ENCODE results near the gene JDP2.

Gene JDP2

DNA sequence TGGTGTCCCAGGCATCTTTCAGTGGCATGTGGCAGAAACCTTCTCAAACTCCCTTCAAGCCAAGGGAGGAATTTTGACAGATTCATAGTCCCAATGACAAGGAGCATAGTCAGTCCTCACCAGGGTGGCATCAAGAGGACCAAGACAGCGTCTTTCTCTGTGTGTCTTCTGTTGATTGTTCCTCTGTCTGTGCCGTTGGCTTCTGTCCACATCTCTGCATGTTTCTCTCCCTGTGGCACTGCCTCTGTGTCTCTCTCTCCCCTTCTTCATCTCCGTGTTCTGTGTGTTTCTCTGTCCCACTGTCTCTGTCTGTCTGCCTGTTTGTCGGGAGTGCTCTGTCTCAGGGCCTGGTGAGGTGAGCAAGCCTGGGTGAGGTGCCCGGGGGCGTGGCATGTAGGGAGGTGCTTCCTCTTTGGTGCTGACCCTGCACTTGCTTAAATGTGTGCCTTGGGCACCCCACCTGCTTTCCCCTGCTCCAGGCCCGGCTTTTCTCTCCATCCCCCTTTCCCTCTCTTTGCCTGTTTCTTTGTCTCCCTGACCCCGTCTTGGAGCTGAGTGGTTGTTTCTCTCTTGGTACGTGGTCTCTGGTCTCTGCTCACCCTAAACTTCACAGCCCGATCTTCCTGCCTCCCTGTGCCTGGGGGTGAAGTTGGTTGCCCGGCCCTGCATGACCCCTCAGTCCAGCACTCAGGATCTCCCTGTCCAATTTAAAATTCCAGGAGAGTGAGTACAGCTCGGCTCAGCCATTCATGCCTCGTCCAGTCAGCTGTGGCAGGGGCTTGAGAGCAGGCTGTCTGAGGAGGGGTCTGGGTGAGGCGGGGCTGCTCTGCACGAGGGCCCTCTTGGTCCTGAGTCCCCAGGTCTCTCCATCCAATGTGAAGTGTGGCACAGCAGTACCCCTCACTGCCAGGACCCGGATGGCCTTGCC lies 28.5 kb downstream of the JDP2 start:
- H3K9me3 ChIP-seq (ENCODE audit: control insufficient read depth, low read length), result no peaks in the 10 kb centered on the region
- H3K27ac ChIP-seq (ENCODE audit: low read depth, low read length, severe bottlenecking), result no peak overlapping the region
- peaks cover 62% of the 10 kb centered on the region for H3K4me1 ChIP-seq (ENCODE audit: control insufficient read depth, insufficient read depth, low read length, poor library complexity, severe bottlenecking)
- WGBS, 2 experiments (ENCODE audit: insufficient coverage in 2 of 2), result 87 to 88% methylated on average over 11 to 14 of the region's 16 CpGs
- peaks cover 76% of the 10 kb centered on the region for H3K36me3 ChIP-seq (ENCODE audit: control insufficient read depth, insufficient read depth, low read length)
- H3K4me3 ChIP-seq (ENCODE audit: extremely low read depth, insufficient read depth, low read length, poor library complexity, severe bottlenecking), result no peak overlapping the region

- H3K4me3 ChIP-seq (ENCODE audit: extremely low read depth, insufficient read depth, low read length, poor library complexity, severe bottlenecking), result no peak overlapping the region
- 80 to 91% methylated on average over 4 to 5 of the region's 5 CpGs for WGBS, 2 experiments (ENCODE audit: insufficient coverage in 2 of 2)
- peak overlapping the region; percentile 64 for H3K27ac ChIP-seq (ENCODE audit: low read depth, low read length, severe bottlenecking)
- peaks cover 76% of the 10 kb centered on the region for H3K36me3 ChIP-seq (ENCODE audit: control insufficient read depth, insufficient read depth, low read length)
- no peaks in the 10 kb centered on the region for H3K9me3 ChIP-seq (ENCODE audit: control insufficient read depth, low read length)
- H3K4me1 ChIP-seq (ENCODE audit: control insufficient read depth, insufficient read depth, low read length, poor library complexity, severe bottlenecking), result peaks cover 57% of the 10 kb centered on the region
Measured at GRCh38 chr14:75456997-75457335, 29.1 kb downstream of the JDP2 start.

GRCh38 chr14:75457648-75458165 lies 29.9 kb downstream of the JDP2 start:
- Histone ChIP-seq H3K27ac (ENCODE audit: low read depth, low read length, severe bottlenecking) (peak overlapping the region; percentile 64), H3K9me3 (ENCODE audit: control insufficient read depth, low read length) (no peaks in the 10 kb centered on the region)
- 66 to 75% methylated on average over 9 of the region's 10 CpGs for WGBS, 2 experiments (ENCODE audit: insufficient coverage in 2 of 2)

DNA sequence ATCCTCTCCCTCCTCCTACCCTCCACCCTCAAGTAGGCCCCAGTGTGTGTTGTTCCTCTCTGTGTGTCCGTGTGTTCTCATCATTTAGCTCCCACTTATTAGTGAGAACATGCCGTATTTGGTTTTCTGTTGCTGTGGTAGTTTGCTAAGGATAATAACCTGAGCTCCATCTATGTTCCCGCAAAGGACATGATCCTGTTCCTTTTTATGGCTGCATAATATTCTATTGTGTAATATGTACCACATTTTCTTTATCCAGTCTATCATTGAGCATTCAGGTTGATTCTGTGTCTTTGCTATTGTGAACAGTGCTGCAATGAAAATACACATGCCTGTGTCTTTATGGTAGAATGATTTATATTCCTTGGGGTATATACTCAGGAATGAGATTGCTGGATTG lies 30.5 kb downstream of the JDP2 start:
- H3K27ac ChIP-seq (ENCODE audit: low read depth, low read length, severe bottlenecking), result no peak overlapping the region
- WGBS, 2 experiments (ENCODE audit: insufficient coverage in 2 of 2), result 100% methylated on average over 1 of the region's 3 CpGs; no CpG with 5 or more reads in 1 of the 2 experiments
- no peak overlapping the region for H3K4me3 ChIP-seq (ENCODE audit: extremely low read depth, insufficient read depth, low read length, poor library complexity, severe bottlenecking)
- H3K4me1 ChIP-seq (ENCODE audit: control insufficient read depth, insufficient read depth, low read length, poor library complexity, severe bottlenecking), result peaks cover 44% of the 10 kb centered on the region
- peaks cover 87% of the 10 kb centered on the region for H3K36me3 ChIP-seq (ENCODE audit: control insufficient read depth, insufficient read depth, low read length)
- no peaks in the 10 kb centered on the region for H3K9me3 ChIP-seq (ENCODE audit: control insufficient read depth, low read length)

More at GRCh38 chr14:75457648-75458165, 29.9 kb downstream of the JDP2 start:
- Histone ChIP-seq H3K36me3 (ENCODE audit: control insufficient read depth, insufficient read depth, low read length) (peaks cover 81% of the 10 kb centered on the region), H3K4me3 (ENCODE audit: extremely low read depth, insufficient read depth, low read length, poor library complexity, severe bottlenecking) (no peak overlapping the region), H3K4me1 (ENCODE audit: control insufficient read depth, insufficient read depth, low read length, poor library complexity, severe bottlenecking) (peaks cover 50% of the 10 kb centered on the region)

DNA sequence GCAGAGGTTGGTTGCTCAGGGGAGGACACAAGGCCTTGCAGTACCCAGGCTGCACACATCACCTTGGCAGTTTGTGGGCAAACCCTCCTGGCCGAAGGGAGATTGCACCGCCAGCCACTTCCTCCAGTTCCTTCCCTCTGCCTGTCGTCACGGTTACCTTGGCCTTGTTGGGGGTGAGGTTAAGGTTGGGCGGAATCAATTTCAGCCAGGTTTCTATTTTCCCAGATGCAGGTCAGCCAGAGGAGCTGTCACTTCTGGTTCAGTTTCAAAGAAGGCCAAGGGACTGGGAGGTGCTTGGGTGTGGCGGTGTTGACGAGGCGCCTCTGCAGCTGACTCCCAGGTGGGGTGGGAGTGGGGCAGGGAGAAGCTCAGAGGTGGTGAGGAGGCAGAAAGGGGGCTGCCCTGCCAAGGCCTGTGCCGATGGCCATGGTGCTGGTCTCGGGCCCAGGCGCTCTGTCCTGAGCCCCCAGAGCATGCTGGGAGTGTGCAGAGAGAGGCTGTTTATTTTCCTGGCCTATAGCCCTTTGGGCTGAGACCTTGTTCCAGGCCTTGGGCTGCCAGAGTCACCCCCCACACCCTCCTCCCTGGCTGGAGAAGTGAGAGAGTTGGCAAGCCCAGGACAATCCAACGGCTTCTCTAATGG lies 31.4 kb downstream of the JDP2 start:
- Histone ChIP-seq H3K36me3 (ENCODE audit: control insufficient read depth, insufficient read depth, low read length) (peaks cover 89% of the 10 kb centered on the region), H3K4me1 (ENCODE audit: control insufficient read depth, insufficient read depth, low read length, poor library complexity, severe bottlenecking) (peaks cover 35% of the 10 kb centered on the region), H3K9me3 (ENCODE audit: control insufficient read depth, low read length) (no peaks in the 10 kb centered on the region), H3K4me3 (ENCODE audit: extremely low read depth, insufficient read depth, low read length, poor library complexity, severe bottlenecking) (no peak overlapping the region), H3K27ac (ENCODE audit: low read depth, low read length, severe bottlenecking) (no peak overlapping the region)
- WGBS, 2 experiments (ENCODE audit: insufficient coverage in 2 of 2), result 90 to 92% methylated on average over 7 to 9 of the region's 12 CpGs

GRCh38 chr14:75459791-75460190 lies 32.0 kb downstream of the JDP2 start:
- H3K9me3 ChIP-seq (ENCODE audit: control insufficient read depth, low read length), result no peaks in the 10 kb centered on the region
- H3K4me3 ChIP-seq (ENCODE audit: extremely low read depth, insufficient read depth, low read length, poor library complexity, severe bottlenecking), result no peak overlapping the region
- peaks cover 29% of the 10 kb centered on the region for H3K4me1 ChIP-seq (ENCODE audit: control insufficient read depth, insufficient read depth, low read length, poor library complexity, severe bottlenecking)
- 100% methylated on average over 1 of the region's 1 CpG for WGBS, 2 experiments (ENCODE audit: insufficient coverage in 2 of 2)
- peaks cover 89% of the 10 kb centered on the region for H3K36me3 ChIP-seq (ENCODE audit: control insufficient read depth, insufficient read depth, low read length)
- H3K27ac ChIP-seq (ENCODE audit: low read depth, low read length, severe bottlenecking), result no peak overlapping the region

DNA sequence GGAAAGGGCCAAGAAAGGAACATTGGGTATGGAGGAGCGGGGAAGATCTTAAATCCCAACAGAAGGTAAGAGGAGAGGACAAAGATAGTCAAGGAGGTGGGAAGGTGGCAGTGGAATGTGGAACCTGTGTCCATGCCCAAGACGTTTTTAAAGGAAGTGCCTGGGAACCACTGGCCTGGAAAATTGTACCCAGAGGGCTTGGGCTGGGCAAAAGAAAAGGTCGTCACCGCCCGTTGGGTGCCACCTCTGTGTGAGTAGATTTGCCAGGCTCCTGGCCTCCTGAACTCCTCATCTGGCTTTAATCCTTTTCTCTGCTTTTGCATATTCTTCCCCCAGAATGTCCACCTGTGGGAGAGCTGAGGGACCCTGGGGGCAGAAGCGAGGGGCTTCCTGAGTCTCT lies 32.6 kb downstream of the JDP2 start:
- Histone ChIP-seq H3K4me3 (ENCODE audit: extremely low read depth, insufficient read depth, low read length, poor library complexity, severe bottlenecking) (no peak overlapping the region), H3K4me1 (ENCODE audit: control insufficient read depth, insufficient read depth, low read length, poor library complexity, severe bottlenecking) (peaks cover 23% of the 10 kb centered on the region), H3K9me3 (ENCODE audit: control insufficient read depth, low read length) (no peaks in the 10 kb centered on the region), H3K36me3 (ENCODE audit: control insufficient read depth, insufficient read depth, low read length) (peaks cover 89% of the 10 kb centered on the region), H3K27ac (ENCODE audit: low read depth, low read length, severe bottlenecking) (no peak overlapping the region)
- WGBS, 2 experiments (ENCODE audit: insufficient coverage in 2 of 2), result 89% methylated on average over 5 of the region's 6 CpGs

DNA sequence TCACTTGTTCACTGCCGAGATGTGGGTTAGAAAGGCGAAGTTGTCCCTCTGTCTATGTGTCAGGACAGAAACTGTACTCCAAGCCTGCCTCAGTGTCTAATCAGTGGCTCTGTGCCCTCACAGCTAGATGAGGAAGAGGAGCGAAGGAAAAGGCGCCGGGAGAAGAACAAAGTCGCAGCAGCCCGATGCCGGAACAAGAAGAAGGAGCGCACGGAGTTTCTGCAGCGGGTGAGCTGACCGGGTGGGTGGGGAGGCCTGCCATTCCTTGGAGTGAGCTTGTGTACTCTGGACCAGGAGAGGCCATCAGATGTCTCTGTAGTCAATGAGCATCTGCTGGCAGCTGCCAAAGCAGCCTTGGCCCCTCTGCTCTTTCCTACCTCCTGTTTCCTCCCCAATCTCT lies 33.5 kb downstream of the JDP2 start:
- Histone ChIP-seq H3K27ac (ENCODE audit: low read depth, low read length, severe bottlenecking) (no peak overlapping the region), H3K9me3 (ENCODE audit: control insufficient read depth, low read length) (no peaks in the 10 kb centered on the region), H3K4me1 (ENCODE audit: control insufficient read depth, insufficient read depth, low read length, poor library complexity, severe bottlenecking) (peaks cover 14% of the 10 kb centered on the region), H3K36me3 (ENCODE audit: control insufficient read depth, insufficient read depth, low read length) (peaks cover 83% of the 10 kb centered on the region), H3K4me3 (ENCODE audit: extremely low read depth, insufficient read depth, low read length, poor library complexity, severe bottlenecking) (no peak overlapping the region)
- WGBS, 2 experiments (ENCODE audit: insufficient coverage in 2 of 2), result 94% methylated on average over 3 to 12 of the region's 12 CpGs

DNA sequence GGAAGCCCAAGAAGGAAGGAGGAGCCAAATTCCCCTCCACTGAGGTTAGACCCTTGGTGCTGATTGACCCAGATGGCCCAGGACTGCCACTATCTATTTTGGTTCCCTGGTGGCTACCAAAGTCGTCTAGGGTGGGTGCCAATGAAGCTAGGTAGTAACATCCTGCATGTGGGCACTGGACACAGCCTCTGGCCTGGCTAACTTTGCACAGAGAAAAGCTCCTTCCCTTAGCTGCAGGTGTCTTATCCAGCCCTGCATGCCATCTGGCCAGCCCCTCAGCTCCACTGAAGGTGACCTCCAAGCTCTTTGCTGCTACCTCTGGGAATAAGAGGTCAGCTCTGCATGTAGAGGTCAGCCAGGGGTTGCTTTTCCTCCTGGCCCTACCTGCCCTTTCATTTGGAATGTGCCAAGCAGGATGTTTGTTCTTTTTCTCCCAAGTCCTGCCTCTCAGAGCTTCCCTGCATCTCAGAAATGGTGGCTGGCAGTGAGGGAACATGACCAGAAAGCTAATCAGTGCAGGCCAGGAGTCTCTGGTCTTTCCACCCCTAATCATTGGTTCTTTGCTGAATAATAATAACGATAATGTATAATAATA lies 34.0 kb downstream of the JDP2 start:
- 78 to 89% methylated on average over 1 of the region's 2 CpGs for WGBS, 2 experiments (ENCODE audit: insufficient coverage in 2 of 2)

DNA sequence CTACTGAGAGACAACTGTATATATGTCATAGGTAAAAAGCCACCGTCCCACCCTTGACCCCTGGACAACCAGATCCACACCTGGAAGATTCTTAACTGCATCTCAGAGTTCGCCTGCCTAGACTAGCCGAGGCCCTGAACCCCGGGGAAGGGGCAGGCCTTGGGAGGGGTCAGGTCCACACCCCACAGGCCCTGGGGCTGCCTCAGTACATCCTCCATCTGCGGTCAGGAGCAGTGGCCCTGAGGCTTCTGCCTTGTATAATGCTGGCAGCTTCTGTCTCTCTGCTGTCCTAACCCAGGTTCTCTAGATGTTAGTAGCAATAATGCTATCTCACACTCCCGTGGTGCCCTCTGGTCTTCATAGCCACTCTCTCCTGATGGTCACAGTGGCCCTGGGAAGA lies 36.8 kb downstream of the JDP2 start:
- Histone ChIP-seq H3K9me3 (ENCODE audit: control insufficient read depth, low read length) (no peaks in the 10 kb centered on the region), H3K4me1 (ENCODE audit: control insufficient read depth, insufficient read depth, low read length, poor library complexity, severe bottlenecking) (no peaks in the 10 kb centered on the region), H3K27ac (ENCODE audit: low read depth, low read length, severe bottlenecking) (no peak overlapping the region), H3K36me3 (ENCODE audit: control insufficient read depth, insufficient read depth, low read length) (peaks cover 86% of the 10 kb centered on the region), H3K4me3 (ENCODE audit: extremely low read depth, insufficient read depth, low read length, poor library complexity, severe bottlenecking) (no peak overlapping the region)
- 92 to 97% methylated on average over 5 to 6 of the region's 6 CpGs for WGBS, 2 experiments (ENCODE audit: insufficient coverage in 2 of 2)

More for the DNA sequence above, 34.0 kb downstream of the JDP2 start:
- Histone ChIP-seq H3K4me1 (ENCODE audit: control insufficient read depth, insufficient read depth, low read length, poor library complexity, severe bottlenecking) (peaks cover 9% of the 10 kb centered on the region), H3K4me3 (ENCODE audit: extremely low read depth, insufficient read depth, low read length, poor library complexity, severe bottlenecking) (no peak overlapping the region), H3K36me3 (ENCODE audit: control insufficient read depth, insufficient read depth, low read length) (peaks cover 80% of the 10 kb centered on the region), H3K9me3 (ENCODE audit: control insufficient read depth, low read length) (no peaks in the 10 kb centered on the region), H3K27ac (ENCODE audit: low read depth, low read length, severe bottlenecking) (no peak overlapping the region)
